ENCODE data around the gene INF2. TPM values are rescaled to one million over a fixed set of nuclear protein-coding genes. Genes with fewer than 3 reads are reported as not detected.
A peak's percentile ranks its signal among the peaks of the same experiment; 100 is the strongest.

Gene INF2
- total RNA-seq, 4 donors from 2014 or later: 51.5 to 129 (median 66.7) TPM

DNA sequence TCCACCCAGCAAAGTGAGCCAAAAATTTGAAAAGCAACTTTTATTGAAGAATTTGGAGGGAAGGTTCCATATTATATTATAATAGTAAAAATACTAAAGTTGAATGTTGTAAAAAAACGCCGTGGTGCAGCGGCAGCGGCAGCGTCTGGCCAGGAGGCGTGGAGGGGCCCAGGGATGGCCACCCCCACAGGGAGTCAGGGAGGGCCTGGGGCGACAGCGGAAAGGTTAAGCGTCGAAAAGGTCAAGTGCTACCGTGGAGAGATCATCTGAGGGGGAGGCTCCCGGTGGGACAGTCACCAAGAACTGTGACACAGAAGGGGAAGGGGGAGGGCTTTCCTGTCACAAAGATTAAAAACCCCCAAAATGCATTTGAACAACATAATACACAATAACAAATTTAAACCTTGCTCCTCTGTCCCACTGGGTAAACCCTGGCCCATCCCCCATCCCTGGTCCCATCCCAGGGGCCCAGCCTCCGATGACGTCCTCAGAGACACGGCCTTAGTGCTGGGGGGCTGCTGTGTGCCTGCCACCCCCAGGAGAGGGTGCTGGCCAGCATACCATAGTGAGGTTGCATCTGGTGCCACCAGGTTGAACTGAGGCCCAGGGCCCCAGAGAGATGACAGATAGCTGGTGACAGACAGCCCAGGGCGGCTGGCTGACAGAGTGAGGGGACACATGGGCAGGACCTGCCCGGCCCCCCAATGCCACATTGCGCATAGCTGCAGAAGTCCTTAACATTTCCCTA is 80.1 kb downstream of the INF2 start:
- TF ChIP-seq, protein P1, sequence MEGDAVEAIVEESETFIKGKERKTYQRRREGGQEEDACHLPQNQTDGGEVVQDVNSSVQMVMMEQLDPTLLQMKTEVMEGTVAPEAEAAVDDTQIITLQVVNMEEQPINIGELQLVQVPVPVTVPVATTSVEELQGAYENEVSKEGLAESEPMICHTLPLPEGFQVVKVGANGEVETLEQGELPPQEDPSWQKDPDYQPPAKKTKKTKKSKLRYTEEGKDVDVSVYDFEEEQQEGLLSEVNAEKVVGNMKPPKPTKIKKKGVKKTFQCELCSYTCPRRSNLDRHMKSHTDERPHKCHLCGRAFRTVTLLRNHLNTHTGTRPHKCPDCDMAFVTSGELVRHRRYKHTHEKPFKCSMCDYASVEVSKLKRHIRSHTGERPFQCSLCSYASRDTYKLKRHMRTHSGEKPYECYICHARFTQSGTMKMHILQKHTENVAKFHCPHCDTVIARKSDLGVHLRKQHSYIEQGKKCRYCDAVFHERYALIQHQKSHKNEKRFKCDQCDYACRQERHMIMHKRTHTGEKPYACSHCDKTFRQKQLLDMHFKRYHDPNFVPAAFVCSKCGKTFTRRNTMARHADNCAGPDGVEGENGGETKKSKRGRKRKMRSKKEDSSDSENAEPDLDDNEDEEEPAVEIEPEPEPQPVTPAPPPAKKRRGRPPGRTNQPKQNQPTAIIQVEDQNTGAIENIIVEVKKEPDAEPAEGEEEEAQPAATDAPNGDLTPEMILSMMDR (IDR thresholded peaks at IDR 0.05): no peak
- TF ChIP-seq POLR2AphosphoS5 (IDR thresholded peaks at IDR 0.05) (no peak), EP300 (IDR thresholded peaks at IDR 0.05) (no peak), POLR2A (IDR thresholded peaks at IDR 0.05; ENCODE audit: low read depth) (no peak)
- 78% methylated on average over 14 of the region's 18 CpGs for WGBS
- Histone ChIP-seq H3K27ac (replicated peaks in 1 of 4) (peak overlapping the region in 2 of 4 donors; percentile 54 to 56), H3K4me3 (no peak overlapping the region), H3K4me1 (peaks cover 5 to 15% (median 11%) of the 10 kb centered on the region in 4 donors), H3K27me3 (no peaks in the 10 kb centered on the region), H3K9me3 (peaks cover 0 to 8% (median 3%) of the 10 kb centered on the region in 4 donors), H3K36me3 (peaks cover 28 to 51% (median 49%) of the 10 kb centered on the region in 4 donors)
- intact Hi-C loops (cut with DNase I): no loop called here
- no peak for DNase-seq (ENCODE audit: extremely low spot score)

- no peak for TF ChIP-seq POLR2AphosphoS5 (IDR thresholded peaks at IDR 0.05)
- TF ChIP-seq, protein P1 (IDR thresholded peaks at IDR 0.05): no peak
- TF ChIP-seq POLR2A (IDR thresholded peaks at IDR 0.05; ENCODE audit: low read depth): no peak
- no peak for TF ChIP-seq EP300 (IDR thresholded peaks at IDR 0.05)
- peaks cover 32 to 58% (median 55%) of the 10 kb centered on the region in 4 donors for H3K36me3 ChIP-seq
- 70% methylated on average over 18 of the region's 24 CpGs for WGBS
- H3K4me1 ChIP-seq: peaks cover 5 to 15% (median 11%) of the 10 kb centered on the region in 4 donors
- DNase-seq (ENCODE audit: extremely low spot score): no peak
- H3K27me3 ChIP-seq: no peaks in the 10 kb centered on the region
- H3K27ac ChIP-seq (replicated peaks in 1 of 4): no peak overlapping the region
- H3K4me3 ChIP-seq: no peak overlapping the region
- peaks cover 0 to 8% (median 3%) of the 10 kb centered on the region in 4 donors for H3K9me3 ChIP-seq
- intact Hi-C loops (cut with DNase I): no loop called here
Measured at GRCh38 chr14:104770072-104770579, 80.7 kb downstream of the INF2 start.

DNA sequence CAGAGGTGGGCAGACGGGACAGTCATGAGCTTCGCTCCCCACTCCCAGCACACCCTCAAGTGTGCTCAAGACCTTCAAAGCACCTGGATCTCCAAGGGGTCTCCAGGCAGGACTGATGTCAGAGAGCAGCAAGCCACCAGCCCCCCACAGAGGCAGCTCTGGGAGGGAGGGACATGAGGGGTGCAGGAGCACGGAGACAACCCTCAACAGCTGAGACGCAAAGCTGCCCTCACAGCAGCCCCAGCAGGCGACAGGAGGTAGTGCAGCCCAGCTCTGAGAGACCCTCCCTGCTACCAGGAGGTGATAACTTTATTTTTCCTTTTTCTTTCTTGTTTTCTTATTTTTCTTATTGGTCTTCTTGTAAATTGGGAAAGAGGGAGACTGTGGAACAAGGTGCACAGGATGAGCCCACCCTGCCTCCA is 81.4 kb downstream of the INF2 start:
- 98% methylated on average over 4 of the region's 5 CpGs for WGBS
- Histone ChIP-seq H3K9me3 (peaks cover 0 to 8% (median 3%) of the 10 kb centered on the region in 4 donors), H3K27me3 (no peaks in the 10 kb centered on the region), H3K36me3 (peaks cover 32 to 65% (median 62%) of the 10 kb centered on the region in 4 donors), H3K27ac (replicated peaks in 1 of 4) (no peak overlapping the region), H3K4me3 (no peak overlapping the region), H3K4me1 (peaks cover 5 to 15% (median 11%) of the 10 kb centered on the region in 4 donors)
- intact Hi-C loops (cut with DNase I): no loop called here
- TF ChIP-seq EP300 (IDR thresholded peaks at IDR 0.05) (no peak), POLR2A (IDR thresholded peaks at IDR 0.05; ENCODE audit: low read depth) (no peak)
- TF ChIP-seq, protein P1 (IDR thresholded peaks at IDR 0.05): peak in 2 of 3 experiments; percentile 15 to 53
- no peak for DNase-seq (ENCODE audit: extremely low spot score)

- TF ChIP-seq EP300 (IDR thresholded peaks at IDR 0.05) (no peak), POLR2A (IDR thresholded peaks at IDR 0.05; ENCODE audit: low read depth) (no peak), POLR2AphosphoS5 (IDR thresholded peaks at IDR 0.05) (no peak)
- TF ChIP-seq, protein P1 (IDR thresholded peaks at IDR 0.05): no peak
- Histone ChIP-seq H3K27ac (replicated peaks in 1 of 4) (no peak overlapping the region), H3K36me3 (peaks cover 32 to 70% (median 65%) of the 10 kb centered on the region in 4 donors), H3K4me1 (peaks cover 5 to 15% (median 11%) of the 10 kb centered on the region in 4 donors), H3K9me3 (peaks cover 0 to 8% (median 3%) of the 10 kb centered on the region in 4 donors), H3K4me3 (no peak overlapping the region), H3K27me3 (no peaks in the 10 kb centered on the region)
- intact Hi-C loops (cut with DNase I): no loop called here
- WGBS: 75% methylated on average over 1 of the region's 4 CpGs
- DNase-seq (ENCODE audit: extremely low spot score): no peak
Measured at GRCh38 chr14:104771374-104771773, 82.0 kb downstream of the INF2 start.

Small RNAs within 50 kb of the gene (small RNA-seq; reads per million reads assigned to genes)
- gene MIR4710: 0 reads per million in 3 donors

Other genes with a start within 250 kb of the INF2 start
- under 1 TPM in 1 of 4 donors, not detected in 3; 0.42 TPM for gene C14orf180, start 109.9 kb upstream of the INF2 start, total RNA-seq
- gene TMEM179, start 84.8 kb upstream of the INF2 start, total RNA-seq: 1 to 10 TPM; 1.4 to 4.2 (median 1.9) TPM
- gene ADSS1, start 34.6 kb downstream of the INF2 start, total RNA-seq: 1 to 10 TPM; 4.3 to 7.9 (median 5.7) TPM
- 100 to 1,000 TPM; 207 to 324 (median 290) TPM for gene SIVA1, start 63.5 kb downstream of the INF2 start, total RNA-seq
- gene AKT1, start 106.1 kb downstream of the INF2 start, total RNA-seq: 100 to 1,000 TPM; 162 to 267 (median 187) TPM
- 1 to 10 TPM; 2.5 to 6.4 (median 4.9) TPM for gene ZBTB42, start 111.5 kb downstream of the INF2 start, total RNA-seq
- 10 to 100 TPM; 24.1 to 70.6 (median 45.7) TPM for gene CEP170B, start 175.7 kb downstream of the INF2 start, total RNA-seq
- under 1 TPM; under 0.01 to 0.50 (median 0.15) TPM for gene PLD4, start 235.3 kb downstream of the INF2 start, total RNA-seq

Measured in esophagus muscularis mucosa (tissue), 4 donors.